Neural cell (in vitro differentiated cells): Measurements from ENCODE around the gene ERC2. TPM values are rescaled to one million over a fixed set of nuclear protein-coding genes. Genes with fewer than 3 reads are reported as not detected.

Experiments
- H2AFZ ChIP-seq: fragments of 200-600, 300-800 bp; sonication (generic), shearing (Covaris generic); 2 replicates; pipeline ENCODE4 v1.6.0; 2014; ENCODE audit warnings: low read depth, mild to moderate bottlenecking, antibody characterized with exemption, low read length, moderate library complexity
- H3F3A ChIP-seq: fragments of 200-600 bp; shearing (Covaris generic); 2 replicates; pipeline ENCODE4 v1.6.1; 2016; ENCODE audit warnings: mild to moderate bottlenecking, moderate library complexity, mixed read lengths, antibody characterized with exemption, low read length; ENCODE audit not compliant: insufficient read depth, poor library complexity, severe bottlenecking
- H3K27ac ChIP-seq: fragments of 200-600, 300-800 bp; sonication (generic), shearing (Covaris generic); 2 replicates; pipeline ENCODE4 v1.5.1; 2014; ENCODE audit warnings: mild to moderate bottlenecking, low read length, moderate library complexity
- H3K27me3 ChIP-seq: fragments of 300-800, 200-600 bp; sonication (generic), shearing (Covaris generic); 2 replicates; pipeline ENCODE4 v1.6.0; 2014; ENCODE audit warnings: mild to moderate bottlenecking, low read depth, low read length, moderate library complexity; ENCODE audit not compliant: insufficient read depth
- H3K36me3 ChIP-seq: fragments of 300-800, 200-600 bp; sonication (generic), shearing (Covaris generic); 2 replicates; pipeline ENCODE4 v1.5.1; 2014; ENCODE audit warnings: mild to moderate bottlenecking, antibody characterized with exemption, low read length, moderate library complexity; ENCODE audit not compliant: insufficient read depth
- H3K4me2 ChIP-seq: fragments of 300-800, 200-600 bp; sonication (generic), shearing (Covaris generic); 2 replicates; pipeline ENCODE4 v1.6.0; 2014; ENCODE audit warnings: mild to moderate bottlenecking, low read length
- H3K4me3 ChIP-seq: fragments of 300-800, 200-600 bp; sonication (generic), shearing (Covaris generic); 2 replicates; pipeline ENCODE4 v1.5.1; 2014; ENCODE audit warnings: mild to moderate bottlenecking, low read length, moderate library complexity
- H3K79me2 ChIP-seq: fragments of 200-600 bp; shearing (Covaris generic); replicated peaks from 2 replicates; pipeline ENCODE4 v1.6.0; 2014; ENCODE audit warnings: mild to moderate bottlenecking, low read length, moderate library complexity; ENCODE audit not compliant: insufficient read depth
- H3K9ac ChIP-seq: fragments of 300-800, 200-600 bp; sonication (generic), shearing (Covaris generic); 2 replicates; pipeline ENCODE4 v1.6.1; 2016; ENCODE audit warnings: mild to moderate bottlenecking, low read length, mixed read lengths
- H3K9me2 ChIP-seq: fragments of 200-600 bp; shearing (Covaris generic); 2 replicates; pipeline ENCODE4 v1.6.1; 2016; ENCODE audit warnings: mild to moderate bottlenecking, low read length, mixed read lengths; ENCODE audit not compliant: insufficient read depth
- H3K9me3 ChIP-seq: fragments of 200-600, 300-800 bp; sonication (generic), shearing (Covaris generic); 2 replicates; pipeline ENCODE4 v1.6.1; 2016; ENCODE audit warnings: mild to moderate bottlenecking, mixed run types, low read length, moderate library complexity, mixed read lengths
- H4K20me1 ChIP-seq: fragments of 200-600 bp; shearing (Covaris generic); 2 replicates; pipeline ENCODE4 v1.6.1; 2016; ENCODE audit warnings: mild to moderate bottlenecking, mixed run types; ENCODE audit not compliant: insufficient read depth
- CTCF ChIP-seq: fragments of 450-650 bp; IDR thresholded peaks from 2 replicates; pipeline ENCODE4 v1.5.1; 2014; ENCODE audit warnings: antibody characterized with exemption, mild to moderate bottlenecking, moderate library complexity; ENCODE audit not compliant: poor library complexity, severe bottlenecking
- EP300 ChIP-seq: fragments of 450-650 bp; conservative IDR thresholded peaks from 2 replicates; pipeline ENCODE4 v1.6.1; 2014; ENCODE audit warnings: antibody characterized with exemption, mild to moderate bottlenecking, moderate library complexity; ENCODE audit not compliant: poor library complexity, severe bottlenecking
- EZH2 ChIP-seq: fragments of 200-600, 300-800 bp; shearing (Covaris generic), sonication (generic); IDR thresholded peaks from 2 replicates; pipeline ENCODE4 v1.6.1; 2014; ENCODE audit warnings: antibody characterized with exemption, low read length, borderline replicate concordance, mild to moderate bottlenecking; ENCODE audit not compliant: insufficient read depth, poor library complexity, severe bottlenecking
- MXI1 ChIP-seq: fragments of 450-650 bp; conservative IDR thresholded peaks from 2 replicates; pipeline ENCODE4 v1.6.1; 2014; ENCODE audit warnings: antibody characterized with exemption, mild to moderate bottlenecking; ENCODE audit not compliant: poor library complexity, severe bottlenecking
- POLR2AphosphoS5 ChIP-seq: IDR thresholded peaks from 2 replicates; pipeline ENCODE4 v1.6.1; 2012
- RAD21 ChIP-seq: fragments of 450-650 bp; conservative IDR thresholded peaks from 2 replicates; pipeline ENCODE4 v1.6.1; 2014; ENCODE audit warnings: antibody characterized with exemption, mild to moderate bottlenecking, moderate library complexity
- REST ChIP-seq: IDR thresholded peaks from 2 replicates; pipeline ENCODE4 v1.6.1; 2012; ENCODE audit warnings: borderline replicate concordance
- SMC3 ChIP-seq: fragments of 450-650 bp; conservative IDR thresholded peaks from 2 replicates; pipeline ENCODE4 v1.6.1; 2014; ENCODE audit warnings: antibody characterized with exemption, mild to moderate bottlenecking, moderate library complexity; ENCODE audit not compliant: poor library complexity
- TAF1 ChIP-seq: IDR thresholded peaks from 2 replicates; pipeline ENCODE4 v1.6.1; 2012; ENCODE audit warnings: low read depth
- polyA plus RNA-seq: library from polyadenylated mRNA; depleted of rRNA; stranded (reverse); fragments of >200 nt; gene quantifications from 2 replicates; pipeline ENCODE4 v1.2.3, GENCODE V29; 2014

The ERC2 gene
- polyA plus RNA-seq, 1 donor from 2014 or later = 60.4 TPM

- H4K20me1 ChIP-seq = no peaks in the 10 kb centered on the region
- TF ChIP-seq EP300 = no peak
- TF ChIP-seq CTCF = no peak
- TF ChIP-seq SMC3 = no peak
- TF ChIP-seq REST = no peak
- TF ChIP-seq RAD21 = no peak
- no peak for TF ChIP-seq EZH2
- TF ChIP-seq MXI1 = no peak
- TF ChIP-seq TAF1 = no peak
- no peak for TF ChIP-seq POLR2AphosphoS5
- no peak overlapping the region for H3K27ac ChIP-seq
- no peaks in the 10 kb centered on the region for H3F3A ChIP-seq
- no peaks in the 10 kb centered on the region for H3K9me2 ChIP-seq
- H3K79me2 ChIP-seq = no peaks in the 10 kb centered on the region
- H3K9me3 ChIP-seq = peaks cover 4% of the 10 kb centered on the region
- H3K4me2 ChIP-seq = no peak overlapping the region
- H3K9ac ChIP-seq = no peak overlapping the region
- H3K36me3 ChIP-seq = peaks cover 5% of the 10 kb centered on the region
- H3K4me3 ChIP-seq = no peak overlapping the region
- no peak overlapping the region for H2AFZ ChIP-seq
- no peaks in the 10 kb centered on the region for H3K27me3 ChIP-seq
Observed at GRCh38 chr3:56422316-56422715, 46.0 kb downstream of the ERC2 start.

- H3K9me3 ChIP-seq = peaks cover 2% of the 10 kb centered on the region
- no peaks in the 10 kb centered on the region for H3F3A ChIP-seq
- H3K27ac ChIP-seq = no peak overlapping the region
- TF ChIP-seq EZH2 (no peak), CTCF (no peak), POLR2AphosphoS5 (no peak), EP300 (no peak), TAF1 (no peak), REST (no peak), MXI1 (no peak)
- no peaks in the 10 kb centered on the region for H3K79me2 ChIP-seq
- no peaks in the 10 kb centered on the region for H4K20me1 ChIP-seq
- H3K9ac ChIP-seq = no peak overlapping the region
- H3K4me2 ChIP-seq = no peak overlapping the region
- no peaks in the 10 kb centered on the region for H3K9me2 ChIP-seq
- H2AFZ ChIP-seq = no peak overlapping the region
- H3K4me3 ChIP-seq = no peak overlapping the region
- H3K27me3 ChIP-seq = no peaks in the 10 kb centered on the region
- H3K36me3 ChIP-seq = peaks cover 5% of the 10 kb centered on the region
Observed at GRCh38 chr3:56421205-56421604, 47.1 kb downstream of the ERC2 start.
